HL-60 (cell line): Measurements from ENCODE around the gene BCAS3.

ENCODE experiments used
- DNase-seq, 2 experiments: peaks; one replicate each; pipeline ENCODE4 v3.0.0-alpha.2; 2010 to 2020; ENCODE audit warnings: low read depth in 1 of 2, low spot score in 1 of 2
- H3K27ac ChIP-seq: fragments of 250-450 bp; sonication (Bioruptor Pico); replicated peaks from 2 replicates; pipeline ENCODE4 v1.5.1; 2020; ENCODE audit warnings: mild to moderate bottlenecking, moderate library complexity
- H3K27me3 ChIP-seq: fragments of 250-450 bp; sonication (Bioruptor Pico); 2 replicates; pipeline ENCODE4 v1.5.1; 2021; ENCODE audit warnings: mild to moderate bottlenecking, moderate library complexity; ENCODE audit not compliant: insufficient read depth, poor library complexity, severe bottlenecking
- H3K4me3 ChIP-seq: replicated peaks from 2 replicates; pipeline ENCODE4 v1.5.1; 2011; ENCODE audit warnings: mild to moderate bottlenecking, control low read depth, low read length; ENCODE audit not compliant: insufficient read depth
- CTCF ChIP-seq: IDR thresholded peaks from one replicate; pipeline ENCODE4 v1.5.1; 2011; ENCODE audit warnings: low read length, control low read depth, inconsistent platforms; ENCODE audit not compliant: insufficient read depth
- GABPA ChIP-seq: IDR thresholded peaks from 2 replicates; pipeline ENCODE4 v1.6.1; 2012; ENCODE audit warnings: low read depth
- POLR2AphosphoS5 ChIP-seq: IDR thresholded peaks from 2 replicates; pipeline ENCODE4 v1.6.1; 2012; ENCODE audit warnings: low read depth
- SPI1 ChIP-seq: IDR thresholded peaks from 2 replicates; pipeline ENCODE4 v1.6.1; 2012; ENCODE audit warnings: low read depth, mild to moderate bottlenecking, borderline replicate concordance
- TF ChIP-seq, protein P1 (sequence below): IDR thresholded peaks from 2 replicates; pipeline ENCODE4 v1.6.1; 2012; ENCODE audit warnings: low read depth; ENCODE audit not compliant: insufficient replicate concordance

BCAS3 gene

DNA sequence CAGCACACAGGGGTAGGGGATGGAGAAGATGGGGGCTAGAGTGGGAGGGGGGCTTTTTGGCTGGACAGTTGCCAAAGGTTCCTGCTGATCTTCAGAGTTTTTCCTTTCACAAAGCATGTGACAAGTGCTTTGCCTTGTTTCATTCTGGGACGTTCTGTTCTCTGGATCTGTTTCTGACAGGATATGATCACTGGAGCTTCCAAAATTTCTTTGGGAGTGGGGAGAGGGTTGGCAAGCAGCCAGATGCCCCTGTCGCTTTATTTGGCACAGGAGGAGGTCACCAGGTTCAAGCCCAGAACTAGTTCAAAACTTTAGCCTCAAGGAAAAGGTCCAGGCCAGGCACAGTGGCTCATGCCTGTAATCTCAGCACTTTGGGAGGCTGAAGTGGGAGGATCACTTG lies 653.5 kb downstream of the BCAS3 start:
- Histone ChIP-seq H3K4me3 (no peak overlapping the region), H3K27me3 (no peaks in the 10 kb centered on the region), H3K27ac (no peak overlapping the region)
- no peak for TF ChIP-seq CTCF
- no peak for TF ChIP-seq SPI1
- no peak for TF ChIP-seq GABPA
- no peak for TF ChIP-seq POLR2AphosphoS5
- TF ChIP-seq, protein P1, sequence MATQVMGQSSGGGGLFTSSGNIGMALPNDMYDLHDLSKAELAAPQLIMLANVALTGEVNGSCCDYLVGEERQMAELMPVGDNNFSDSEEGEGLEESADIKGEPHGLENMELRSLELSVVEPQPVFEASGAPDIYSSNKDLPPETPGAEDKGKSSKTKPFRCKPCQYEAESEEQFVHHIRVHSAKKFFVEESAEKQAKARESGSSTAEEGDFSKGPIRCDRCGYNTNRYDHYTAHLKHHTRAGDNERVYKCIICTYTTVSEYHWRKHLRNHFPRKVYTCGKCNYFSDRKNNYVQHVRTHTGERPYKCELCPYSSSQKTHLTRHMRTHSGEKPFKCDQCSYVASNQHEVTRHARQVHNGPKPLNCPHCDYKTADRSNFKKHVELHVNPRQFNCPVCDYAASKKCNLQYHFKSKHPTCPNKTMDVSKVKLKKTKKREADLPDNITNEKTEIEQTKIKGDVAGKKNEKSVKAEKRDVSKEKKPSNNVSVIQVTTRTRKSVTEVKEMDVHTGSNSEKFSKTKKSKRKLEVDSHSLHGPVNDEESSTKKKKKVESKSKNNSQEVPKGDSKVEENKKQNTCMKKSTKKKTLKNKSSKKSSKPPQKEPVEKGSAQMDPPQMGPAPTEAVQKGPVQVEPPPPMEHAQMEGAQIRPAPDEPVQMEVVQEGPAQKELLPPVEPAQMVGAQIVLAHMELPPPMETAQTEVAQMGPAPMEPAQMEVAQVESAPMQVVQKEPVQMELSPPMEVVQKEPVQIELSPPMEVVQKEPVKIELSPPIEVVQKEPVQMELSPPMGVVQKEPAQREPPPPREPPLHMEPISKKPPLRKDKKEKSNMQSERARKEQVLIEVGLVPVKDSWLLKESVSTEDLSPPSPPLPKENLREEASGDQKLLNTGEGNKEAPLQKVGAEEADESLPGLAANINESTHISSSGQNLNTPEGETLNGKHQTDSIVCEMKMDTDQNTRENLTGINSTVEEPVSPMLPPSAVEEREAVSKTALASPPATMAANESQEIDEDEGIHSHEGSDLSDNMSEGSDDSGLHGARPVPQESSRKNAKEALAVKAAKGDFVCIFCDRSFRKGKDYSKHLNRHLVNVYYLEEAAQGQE = no peak
- no peak for DNase-seq

GRCh38 chr17:61331886-61332285 lies 654.2 kb downstream of the BCAS3 start:
- no peak for DNase-seq
- TF ChIP-seq, protein P1 = no peak
- TF ChIP-seq POLR2AphosphoS5 = no peak
- no peak for TF ChIP-seq GABPA
- no peak for TF ChIP-seq SPI1
- no peak for TF ChIP-seq CTCF
- H3K27ac ChIP-seq = no peak overlapping the region
- H3K27me3 ChIP-seq = no peaks in the 10 kb centered on the region
- H3K4me3 ChIP-seq = no peak overlapping the region

- no peak for DNase-seq
- H3K27ac ChIP-seq = no peak overlapping the region
- H3K27me3 ChIP-seq = no peaks in the 10 kb centered on the region
- TF ChIP-seq SPI1 = no peak
- no peak for TF ChIP-seq CTCF
- no peak for TF ChIP-seq POLR2AphosphoS5
- no peak for TF ChIP-seq GABPA
- TF ChIP-seq, protein P1 = no peak
- no peak overlapping the region for H3K4me3 ChIP-seq
Measured at GRCh38 chr17:61333136-61333535, 655.5 kb downstream of the BCAS3 start.
